ENCODE data around the gene KLK13.
A peak's percentile ranks its signal among the peaks of the same experiment; 100 is the strongest.

Gene KLK13

GRCh38 chr19:51091895-51092873 is 27.3 kb upstream of the KLK13 start:
- no peak for DNase-seq

GRCh38 chr19:51091126-51091525 is 26.2 kb upstream of the KLK13 start:
- no peak for DNase-seq

- no peak for DNase-seq
These were observed 25.6 kb upstream of the KLK13 start for GRCh38 chr19:51090471-51090870.

GRCh38 chr19:51089786-51090185 is 24.9 kb upstream of the KLK13 start:
- no peak for DNase-seq

- DNase-seq: no peak
These were observed 21.4 kb upstream of the KLK13 start for GRCh38 chr19:51086153-51086850.

GRCh38 chr19:51084505-51084904 is 19.6 kb upstream of the KLK13 start:
- no peak for DNase-seq

- DNase-seq: no peak
These were observed 18.9 kb upstream of the KLK13 start for GRCh38 chr19:51083783-51084182.

GRCh38 chr19:51083181-51083580 is 18.3 kb upstream of the KLK13 start:
- no peak for DNase-seq

- DNase-seq: no peak
These were observed 17.7 kb upstream of the KLK13 start, which contains the start of gene KLK14 for GRCh38 chr19:51082611-51083010. KLK14 (minus strand) TSS chr19:51082887; CDS start chr19:51082614, 273 bp downstream.

- DNase-seq: no peak
These were observed 16.6 kb upstream of the KLK13 start for GRCh38 chr19:51081476-51081875.

GRCh38 chr19:51079481-51080110 is 14.7 kb upstream of the KLK13 start:
- DNase-seq: peak; percentile 39

GRCh38 chr19:51078731-51079130 is 13.8 kb upstream of the KLK13 start:
- no peak for DNase-seq

GRCh38 chr19:51078104-51078503 is 13.2 kb upstream of the KLK13 start:
- no peak for DNase-seq

GRCh38 chr19:51076631-51077213 is 11.8 kb upstream of the KLK13 start:
- DNase-seq: no peak

GRCh38 chr19:51075998-51076397 is 11.1 kb upstream of the KLK13 start:
- no peak for DNase-seq

- no peak for DNase-seq
These were observed 6.2 kb upstream of the KLK13 start for GRCh38 chr19:51071095-51071405.

GRCh38 chr19:51070334-51071094 is 5.6 kb upstream of the KLK13 start:
- no peak for DNase-seq

GRCh38 chr19:51066393-51067186 is 1.7 kb upstream of the KLK13 start:
- DNase-seq: no peak

GRCh38 chr19:51065221-51065960 is 499 bp upstream of the KLK13 start:
- no peak for DNase-seq

- no peak for DNase-seq
These were observed 1.2 kb downstream of the KLK13 start for GRCh38 chr19:51063664-51064063.

- DNase-seq: no peak
These were observed 3.9 kb downstream of the KLK13 start for GRCh38 chr19:51060973-51061372.

Data from NCI-H1105 treated with DMSO at 0.1 percent for 48 hours (cell line).